ENCODE results near the gene SVIL.
"Not testable (repeated sequence)": the region's sequence is repeated elsewhere in the genome, so short reads cannot be mapped to it uniquely, and the experiment has no call there.

SVIL gene

GRCh38 chr10:29606693-29607092, 28.1 kb downstream of the SVIL start:
- in situ Hi-C loops (cut with HindIII; ENCODE audit: low sequenced_read_pairs): not testable (repeated sequence)

- in situ Hi-C loops (cut with HindIII; ENCODE audit: low sequenced_read_pairs): no loop called here
Observed at GRCh38 chr10:29604291-29604825, 30.4 kb downstream of the SVIL start.

- in situ Hi-C loops (cut with HindIII; ENCODE audit: low sequenced_read_pairs): no loop called here
Observed at GRCh38 chr10:29603223-29603896, 31.4 kb downstream of the SVIL start.

- in situ Hi-C loops (cut with HindIII; ENCODE audit: low sequenced_read_pairs): no loop called here
Observed at GRCh38 chr10:29600821-29601220, 34.0 kb downstream of the SVIL start.

- in situ Hi-C loops (cut with HindIII; ENCODE audit: low sequenced_read_pairs): no loop called here
Observed at GRCh38 chr10:29600067-29600466, 34.7 kb downstream of the SVIL start.

GRCh38 chr10:29598851-29599311, 35.9 kb downstream of the SVIL start:
- in situ Hi-C loops (cut with HindIII; ENCODE audit: low sequenced_read_pairs): no loop called here

- in situ Hi-C loops (cut with HindIII; ENCODE audit: low sequenced_read_pairs): no loop called here
Observed at GRCh38 chr10:29596826-29597225, 37.9 kb downstream of the SVIL start.

GRCh38 chr10:29596356-29596755, 38.4 kb downstream of the SVIL start:
- in situ Hi-C loops (cut with HindIII; ENCODE audit: low sequenced_read_pairs): no loop called here

- in situ Hi-C loops (cut with HindIII; ENCODE audit: low sequenced_read_pairs): no loop called here
Observed at GRCh38 chr10:29595636-29596225, 39.0 kb downstream of the SVIL start.

GRCh38 chr10:29595146-29595545, 39.6 kb downstream of the SVIL start:
- in situ Hi-C loops (cut with HindIII; ENCODE audit: low sequenced_read_pairs): no loop called here

- in situ Hi-C loops (cut with HindIII; ENCODE audit: low sequenced_read_pairs): no loop called here
Observed at GRCh38 chr10:29591651-29591968, 43.2 kb downstream of the SVIL start.

- in situ Hi-C loops (cut with HindIII; ENCODE audit: low sequenced_read_pairs): no loop called here
Observed at GRCh38 chr10:29590915-29591650, 43.7 kb downstream of the SVIL start.

GRCh38 chr10:29588629-29589421, 45.9 kb downstream of the SVIL start:
- in situ Hi-C loops (cut with HindIII; ENCODE audit: low sequenced_read_pairs): loop anchor here (5.0 kb wide), 1 partner anchor 67 kb away; no protein-coding TSS in a partner anchor

GRCh38 chr10:29587750-29588628, 46.8 kb downstream of the SVIL start:
- in situ Hi-C loops (cut with HindIII; ENCODE audit: low sequenced_read_pairs): loop anchor here (5.0 kb wide), 1 partner anchor 66 kb away; no protein-coding TSS in a partner anchor

- in situ Hi-C loops (cut with HindIII; ENCODE audit: low sequenced_read_pairs): loop anchor here (5.0 kb wide), 1 partner anchor 65 kb away; no protein-coding TSS in a partner anchor
Observed at GRCh38 chr10:29587102-29587749, 47.5 kb downstream of the SVIL start.

- in situ Hi-C loops (cut with HindIII; ENCODE audit: low sequenced_read_pairs): loop anchor here (5.0 kb wide), 1 partner anchor 64 kb away; no protein-coding TSS in a partner anchor
Observed at GRCh38 chr10:29586509-29586908, 48.3 kb downstream of the SVIL start.

- in situ Hi-C loops (cut with HindIII; ENCODE audit: low sequenced_read_pairs): loop anchor here (5.0 kb wide), 1 partner anchor 63 kb away; no protein-coding TSS in a partner anchor
Observed at GRCh38 chr10:29585488-29585976, 49.2 kb downstream of the SVIL start.

GRCh38 chr10:29584436-29584835, 50.3 kb downstream of the SVIL start:
- in situ Hi-C loops (cut with HindIII; ENCODE audit: low sequenced_read_pairs): no loop called here

GRCh38 chr10:29583674-29584073, 51.1 kb downstream of the SVIL start:
- in situ Hi-C loops (cut with HindIII; ENCODE audit: low sequenced_read_pairs): no loop called here
